ENCODE measurements around the gene RNASE4.
A peak's percentile ranks its signal among the peaks of the same experiment; 100 is the strongest.
"Not testable (repeated sequence)": the region's sequence is repeated elsewhere in the genome, so short reads cannot be mapped to it uniquely, and the experiment has no call there.

RNASE4 gene

DNA sequence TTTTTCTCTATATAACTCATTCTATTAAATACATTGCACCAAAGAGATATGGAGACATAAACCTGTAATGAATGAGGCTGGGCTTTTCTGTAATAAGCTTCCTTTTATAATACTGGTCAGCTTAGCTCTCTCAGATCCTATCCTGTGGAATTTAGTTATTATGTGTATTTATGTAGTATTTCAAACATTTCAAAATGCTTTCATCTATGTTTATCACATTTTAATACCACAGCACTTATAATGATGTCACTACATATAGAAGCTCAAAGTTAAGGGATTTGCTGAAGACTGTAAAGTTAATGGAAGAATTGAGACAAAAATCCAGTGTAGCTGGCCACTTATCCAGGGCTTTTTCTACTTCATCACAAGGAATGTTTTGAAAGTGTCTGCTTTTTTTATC lies 15.6 kb downstream of the RNASE4 start:
- no peak for DNase-seq

DNA sequence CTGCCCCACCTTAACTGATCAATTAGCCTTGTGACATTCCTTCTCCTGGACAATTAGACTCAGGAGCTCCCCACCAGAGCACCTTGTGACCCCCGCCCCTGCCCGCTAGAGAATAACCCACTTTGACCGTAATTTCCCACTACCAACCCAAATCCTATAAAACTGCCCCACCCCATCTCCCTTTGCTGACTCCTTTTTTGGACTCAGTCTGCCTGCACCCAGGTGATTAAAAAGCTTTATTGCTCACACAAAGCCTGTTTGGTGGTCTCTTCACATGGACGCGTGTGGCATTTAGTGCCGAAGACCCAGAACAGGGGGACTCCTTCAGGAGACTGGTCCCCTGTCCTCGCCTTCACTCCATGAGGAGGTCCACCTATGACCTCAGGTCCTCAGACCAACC lies 16.6 kb downstream of the RNASE4 start:
- DNase-seq = not testable (repeated sequence)

DNA sequence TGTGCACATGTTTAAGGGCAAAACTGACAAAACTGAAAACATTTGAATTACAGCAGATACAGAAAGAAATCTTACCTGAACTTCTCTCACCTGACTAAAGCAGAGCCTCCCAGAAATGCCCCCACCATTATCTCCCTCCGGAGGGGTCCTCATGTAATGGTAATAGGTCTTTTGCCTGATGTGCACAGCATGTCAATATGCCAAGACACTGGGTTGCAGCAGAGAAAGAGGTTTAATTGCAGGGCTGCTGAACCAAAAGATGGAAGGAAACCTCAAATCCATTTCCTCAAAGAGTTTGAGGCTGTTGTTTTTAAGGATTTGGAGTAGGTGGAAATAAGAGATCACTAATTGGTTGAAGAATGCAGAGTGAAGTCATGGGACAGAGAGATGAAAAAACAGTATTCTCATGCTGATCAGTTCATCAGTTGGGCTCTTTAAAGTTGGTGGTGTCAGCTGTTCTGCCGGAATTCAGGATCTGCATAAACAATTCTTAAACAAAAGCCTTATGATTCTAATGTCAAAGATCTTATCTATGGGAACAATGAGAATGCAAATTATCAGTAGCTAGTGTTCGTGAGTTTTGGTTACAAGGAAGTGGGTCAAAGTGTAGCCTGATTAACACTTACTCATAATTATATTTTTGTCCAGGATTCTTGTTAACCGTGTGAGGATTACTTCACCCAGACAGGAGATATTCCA lies 22.4 kb downstream of the RNASE4 start:
- no peak for DNase-seq

DNA sequence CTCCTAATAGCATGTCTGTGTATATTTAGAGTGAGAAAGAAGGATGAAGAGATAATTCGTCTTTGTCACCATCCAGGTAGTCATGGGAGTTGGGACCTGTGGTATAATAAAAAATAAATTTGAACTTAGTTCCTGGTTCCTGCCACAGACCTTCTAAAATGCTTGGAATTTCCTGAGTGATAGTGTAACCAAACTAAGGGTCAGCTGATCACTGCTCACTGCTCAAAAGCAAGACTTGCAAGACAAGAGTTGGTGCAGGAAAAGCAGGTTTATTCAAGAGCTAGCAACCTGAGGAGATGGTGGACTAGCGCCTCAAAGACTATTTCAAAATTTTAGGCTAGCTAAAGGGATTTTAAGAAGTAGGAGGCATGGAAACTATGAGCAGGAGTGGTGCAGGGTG lies 23.3 kb downstream of the RNASE4 start:
- no peak for DNase-seq

DNA sequence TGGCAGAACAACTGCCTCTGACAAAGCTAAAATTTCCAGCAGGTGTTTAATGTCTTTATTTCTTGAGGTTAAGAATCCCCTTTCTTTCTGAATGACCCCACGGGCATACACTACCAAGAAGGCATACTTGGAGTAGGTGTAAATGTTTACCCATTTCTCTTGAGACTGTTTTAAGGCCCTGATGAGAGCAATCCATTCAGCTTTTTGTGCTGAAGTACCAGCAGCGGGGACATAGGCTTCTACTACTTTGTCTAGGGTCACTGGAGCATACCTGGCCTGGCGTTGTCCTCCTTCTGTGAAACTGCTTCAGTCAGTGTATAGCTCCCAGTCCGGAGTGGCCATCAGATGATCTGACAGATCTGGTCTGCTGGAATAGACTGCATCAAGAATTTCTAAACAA lies 26.9 kb downstream of the RNASE4 start:
- no peak for DNase-seq

DNA sequence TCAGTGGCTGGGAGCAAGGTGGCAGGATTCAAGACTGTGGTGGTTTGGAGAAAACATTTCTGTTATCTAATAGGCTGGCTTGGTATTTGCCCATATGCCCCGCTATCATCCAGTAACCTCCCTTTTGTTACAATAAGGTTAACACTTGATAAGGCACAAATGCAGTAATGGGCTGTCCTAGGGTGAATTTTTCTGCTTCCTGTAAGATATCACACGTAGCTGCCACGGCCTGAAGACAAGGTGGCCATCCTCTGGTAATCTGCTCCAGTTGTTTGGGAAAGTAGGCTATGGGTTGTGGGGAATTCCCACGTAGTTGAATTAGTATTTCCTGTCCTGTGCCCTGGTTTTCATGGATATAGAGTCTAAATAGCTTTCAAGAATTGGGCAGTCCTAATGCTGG lies 27.3 kb downstream of the RNASE4 start:
- DNase-seq = no peak

DNA sequence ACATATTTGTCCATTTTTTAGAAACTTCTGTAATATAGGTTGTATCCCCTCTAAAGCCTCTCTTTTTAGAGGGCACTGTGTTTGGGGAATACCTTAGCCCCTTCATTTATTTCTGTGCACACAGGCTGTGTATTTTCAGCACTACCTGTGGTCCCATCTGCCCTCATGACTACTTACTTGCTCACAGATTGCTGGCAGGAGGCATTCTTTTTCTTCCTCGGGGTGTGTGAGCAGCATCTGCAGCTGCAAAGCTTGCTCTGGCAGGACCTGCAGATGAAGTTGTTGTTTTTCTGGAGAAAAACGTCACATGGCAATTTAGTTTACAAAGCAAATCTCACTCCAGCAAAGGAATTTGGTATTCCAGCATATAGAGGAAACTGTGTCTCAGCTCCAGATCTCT lies 28.5 kb downstream of the RNASE4 start:
- DNase-seq = no peak

DNA sequence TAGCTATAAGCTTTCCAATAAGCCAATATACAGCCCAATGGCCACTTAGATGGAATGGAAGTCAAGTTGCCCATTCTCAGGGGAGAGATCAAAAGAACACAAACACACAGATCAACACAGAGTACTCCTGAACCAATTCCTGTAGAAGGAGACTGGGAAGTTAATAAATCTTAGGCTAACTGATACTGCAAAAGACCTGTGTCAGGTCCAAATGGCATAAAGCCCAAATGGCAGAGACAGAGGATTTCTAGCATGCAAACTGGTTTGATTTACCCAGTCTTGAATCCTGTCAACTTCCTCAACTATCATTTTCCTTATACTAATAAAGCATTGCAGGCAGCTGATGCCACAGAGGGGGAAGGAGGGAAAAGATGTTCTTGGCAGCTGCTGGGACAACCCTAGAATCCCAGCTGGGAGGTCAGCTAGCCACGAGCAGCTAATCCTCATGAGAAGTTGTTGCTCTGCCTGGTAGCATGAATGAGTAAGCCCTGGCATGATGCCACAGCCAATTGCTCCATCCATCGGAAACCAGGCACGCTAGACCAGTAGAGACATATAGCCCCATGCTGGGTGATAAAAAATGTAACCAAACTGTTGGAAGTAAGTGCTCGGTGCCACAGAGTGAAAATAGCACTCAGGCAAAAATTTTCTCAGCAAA lies 30.4 kb downstream of the RNASE4 start:
- peak; percentile 15 for DNase-seq

DNA sequence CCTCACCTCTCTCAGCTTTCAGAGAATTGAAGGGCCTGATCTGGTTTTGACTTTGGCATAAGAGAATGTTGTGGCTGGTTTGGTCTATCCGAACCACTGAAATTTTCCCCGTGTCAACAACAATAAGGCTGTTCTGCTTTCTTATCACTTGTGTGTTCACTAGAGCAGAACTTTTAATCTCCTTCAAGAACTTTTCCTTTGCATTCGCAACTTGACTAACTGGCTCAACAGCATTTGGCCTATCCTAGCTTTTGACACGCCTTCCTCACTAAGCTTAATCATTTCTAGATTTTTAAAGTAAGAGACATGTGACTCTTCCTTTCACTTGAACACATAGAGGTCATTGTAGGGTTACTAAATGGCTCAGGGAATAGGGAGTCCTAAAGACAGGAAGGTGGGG lies 35.4 kb downstream of the RNASE4 start:
- no peak for DNase-seq

DNA sequence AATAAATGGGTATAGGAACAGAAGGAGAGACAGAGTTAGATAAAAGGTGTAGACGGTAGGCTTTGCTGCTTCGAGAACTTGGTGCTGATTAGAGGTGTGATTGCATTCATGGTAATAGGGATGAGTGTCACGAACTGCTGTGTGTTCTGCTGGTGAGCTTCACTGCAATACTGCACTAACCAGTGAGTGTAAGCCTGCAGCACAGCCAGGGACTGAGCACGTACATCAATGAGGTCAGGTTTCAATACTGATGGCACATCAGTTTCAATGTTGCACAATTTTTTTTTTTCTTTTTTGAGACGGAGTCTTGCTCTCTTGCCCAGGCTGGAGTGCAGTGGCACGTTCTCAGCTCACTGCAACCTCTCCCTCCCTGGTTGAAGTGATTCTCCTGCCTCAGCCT lies 36.4 kb downstream of the RNASE4 start:
- no peak for DNase-seq

DNA sequence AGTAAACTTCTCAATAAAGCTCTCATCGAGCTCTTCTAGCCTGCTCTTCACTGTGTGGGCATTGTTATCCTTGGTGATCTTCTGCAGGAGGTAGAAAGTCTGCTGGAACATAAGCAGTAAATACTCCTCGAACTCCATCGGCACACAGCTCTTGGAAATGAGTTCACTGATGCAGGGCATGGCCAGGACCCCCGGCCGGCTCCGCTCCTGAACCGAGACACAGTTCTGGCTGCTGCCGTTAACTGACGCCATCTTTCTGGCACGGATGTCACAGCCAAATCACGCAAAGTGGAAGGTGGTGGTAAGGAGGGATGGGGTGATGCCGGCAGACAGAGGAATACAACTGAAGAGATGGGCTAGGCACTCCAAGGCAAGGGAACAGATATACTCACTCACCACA lies 37.7 kb downstream of the RNASE4 start:
- no peak for DNase-seq

DNA sequence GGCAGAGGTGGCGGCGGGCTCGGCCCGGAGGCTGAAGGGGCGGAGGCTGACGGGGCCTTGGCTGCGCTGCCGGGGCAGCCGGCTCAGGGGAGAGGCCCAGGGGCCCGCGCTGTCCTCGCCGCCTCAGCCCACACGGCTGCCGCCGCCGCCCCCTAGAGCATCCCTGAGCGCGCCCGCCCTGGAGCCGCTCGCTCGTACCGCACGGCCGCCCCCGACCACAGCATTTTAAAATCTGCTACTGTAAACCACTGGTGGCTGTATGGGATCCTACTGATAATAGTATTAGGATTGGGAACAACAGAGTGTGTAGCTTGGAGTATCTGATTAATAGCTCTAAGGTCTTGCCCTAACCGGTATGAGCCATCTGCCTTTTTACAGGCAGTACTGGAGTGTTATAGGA lies 39.1 kb downstream of the RNASE4 start:
- no peak for DNase-seq

DNA sequence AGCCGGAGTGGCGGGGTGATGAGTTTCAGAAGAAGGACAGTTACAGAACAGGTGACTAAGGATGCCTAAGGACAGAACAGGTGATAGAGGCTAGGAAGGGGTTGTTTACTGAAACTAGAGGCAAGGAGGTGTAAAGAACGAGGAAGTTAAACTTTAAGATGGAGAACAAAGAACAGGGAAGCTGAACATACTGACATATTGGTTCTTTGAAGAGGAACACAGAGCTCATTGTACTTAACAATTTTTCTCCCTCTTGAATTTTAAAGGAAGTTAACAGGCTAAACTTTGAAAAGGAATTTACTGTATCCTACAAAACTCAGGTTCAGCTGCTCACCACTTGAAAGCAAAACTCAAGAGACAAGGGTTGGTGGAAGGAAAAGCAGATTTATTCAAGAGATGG lies 41.8 kb downstream of the RNASE4 start:
- DNase-seq = not testable (repeated sequence)

DNA sequence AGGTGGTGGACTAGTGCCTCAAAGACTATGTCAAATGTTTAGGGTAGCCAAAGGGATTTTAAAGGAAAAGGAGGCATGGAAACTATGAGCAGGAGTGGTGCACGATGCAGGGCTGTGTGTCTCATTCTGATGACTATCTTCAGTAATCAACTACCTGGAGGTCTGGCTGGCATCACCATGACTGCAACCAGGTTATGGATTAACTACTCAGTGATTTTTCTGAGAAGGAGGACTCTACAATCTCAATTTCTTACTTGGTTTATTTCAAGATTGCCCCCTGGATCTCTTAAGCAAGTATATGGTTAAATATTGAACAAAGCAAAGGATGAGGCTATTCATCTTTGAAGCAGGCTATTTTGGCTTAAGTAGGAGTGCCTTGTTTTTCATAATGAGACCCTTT lies 42.2 kb downstream of the RNASE4 start:
- no peak for DNase-seq

DNA sequence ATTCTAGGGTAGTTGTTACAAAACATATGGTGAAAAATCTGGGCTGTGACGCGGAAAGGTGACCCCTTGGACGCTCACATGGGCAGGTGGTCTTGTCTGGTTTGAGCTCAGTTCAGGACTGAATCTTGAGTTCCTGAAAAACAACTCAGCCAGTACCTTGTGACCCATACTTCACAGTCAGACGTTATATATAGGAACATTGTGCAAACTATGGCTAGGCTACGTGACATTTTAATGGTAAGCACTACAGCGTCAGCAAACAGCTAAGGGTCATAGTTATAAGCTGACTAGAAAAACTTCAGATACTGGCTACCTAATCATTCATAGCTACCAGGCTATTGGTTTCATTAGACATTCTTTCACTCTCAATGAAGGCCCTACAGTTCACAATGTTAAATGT lies 46.5 kb downstream of the RNASE4 start:
- no peak for DNase-seq

DNA sequence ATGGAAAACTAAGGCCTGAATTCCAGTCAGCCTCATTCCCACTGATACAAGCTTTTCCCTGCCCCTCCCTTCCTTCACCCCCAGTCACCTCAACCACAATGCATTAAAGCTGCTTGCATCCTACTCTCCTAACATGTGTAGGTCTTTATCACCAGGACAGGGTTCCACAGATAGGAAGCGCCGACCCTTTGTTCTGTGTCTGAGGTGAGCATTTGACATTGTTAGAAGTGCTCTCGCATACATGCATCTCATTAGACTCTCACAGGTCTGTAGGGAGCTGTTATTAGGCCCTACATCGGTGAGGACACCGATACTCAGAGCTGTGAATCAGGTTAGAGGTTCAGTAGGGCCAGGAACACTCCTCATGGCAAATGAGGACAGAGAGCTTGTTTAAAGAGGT lies 48.1 kb downstream of the RNASE4 start:
- DNase-seq = no peak

DNA sequence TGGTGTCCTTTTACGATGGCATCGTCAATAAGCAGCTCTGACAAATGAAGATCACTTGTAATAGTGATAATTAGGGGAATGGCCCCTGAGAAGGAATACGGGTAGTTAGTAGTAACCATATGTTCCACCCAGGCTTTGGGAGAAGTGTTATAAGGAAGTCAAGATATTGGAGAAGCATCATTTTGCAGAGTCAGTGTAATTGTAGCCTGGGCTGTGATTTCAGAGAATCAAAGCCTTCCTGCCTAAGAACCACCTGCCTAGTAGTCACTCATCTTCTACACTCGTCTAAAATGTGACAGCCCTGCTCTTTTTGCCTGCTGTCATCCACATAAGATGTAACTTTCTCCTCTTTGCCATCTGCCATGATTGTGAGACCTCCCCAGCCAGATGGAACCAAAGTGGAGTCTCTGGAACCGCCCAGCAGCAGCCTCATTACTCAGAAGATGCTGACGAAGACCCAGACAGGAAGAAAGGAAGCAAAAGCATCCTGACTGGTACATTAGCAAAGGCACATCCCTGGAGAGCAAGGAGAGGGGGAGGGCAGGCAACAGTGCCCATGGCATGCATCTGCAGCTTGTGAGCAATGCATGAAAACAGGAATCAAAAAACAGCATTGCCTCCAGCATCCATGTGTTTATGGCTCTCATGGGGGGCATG lies 48.7 kb downstream of the RNASE4 start:
- DNase-seq = no peak

DNA sequence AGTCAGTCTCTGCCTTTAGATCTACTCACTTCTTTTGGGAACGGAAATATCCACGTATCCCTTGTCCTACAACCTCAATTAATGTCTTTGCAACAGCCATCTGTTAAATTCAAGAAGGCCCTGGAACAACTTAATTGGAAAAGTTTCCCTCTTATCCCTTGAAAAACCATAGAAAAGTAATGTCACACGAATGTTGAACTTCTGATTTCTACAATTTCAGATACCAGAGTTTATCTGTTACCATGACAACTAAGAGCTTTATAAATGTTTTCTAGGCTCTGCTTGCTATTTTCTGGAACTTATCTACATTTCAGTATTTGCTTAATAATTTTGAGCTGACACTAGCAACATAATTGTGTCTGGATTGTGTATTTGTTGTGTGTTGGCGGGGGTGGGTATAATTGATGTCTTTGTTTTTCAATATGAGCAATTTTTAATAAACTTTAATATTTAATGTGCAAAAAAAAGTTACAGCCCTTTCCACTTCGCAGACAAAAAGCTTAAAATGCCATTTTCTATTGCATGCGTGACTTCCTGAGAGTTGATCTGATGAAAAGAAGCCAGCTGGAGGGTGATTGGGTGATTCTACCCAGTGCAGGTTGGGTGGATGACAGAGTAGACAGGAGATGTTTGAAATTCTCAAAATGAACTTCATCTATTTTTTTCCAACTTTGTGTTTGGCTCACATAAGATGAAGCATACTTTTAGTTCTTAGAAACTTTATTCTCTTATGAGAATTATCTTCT lies 49.5 kb downstream of the RNASE4 start:
- DNase-seq = no peak

DNA sequence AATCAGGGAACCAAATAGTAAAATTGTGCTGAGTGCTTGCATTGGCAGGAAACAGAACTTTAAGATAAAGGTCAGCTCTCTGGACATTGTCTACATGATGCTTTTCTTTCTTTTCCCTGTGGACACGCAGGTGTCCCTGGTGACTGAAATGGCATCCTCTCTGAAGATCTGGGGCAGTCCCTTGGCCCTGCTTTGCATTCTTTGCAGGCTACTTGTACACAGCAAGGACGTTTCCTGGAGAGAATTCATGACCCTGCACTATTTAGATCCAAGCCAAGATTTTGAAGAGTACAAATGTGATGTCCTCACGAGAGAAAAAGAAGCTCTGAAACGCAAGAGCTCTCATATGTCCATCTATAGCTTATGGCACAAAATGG lies 50.1 kb downstream of the RNASE4 start:
- no peak for DNase-seq

DNA sequence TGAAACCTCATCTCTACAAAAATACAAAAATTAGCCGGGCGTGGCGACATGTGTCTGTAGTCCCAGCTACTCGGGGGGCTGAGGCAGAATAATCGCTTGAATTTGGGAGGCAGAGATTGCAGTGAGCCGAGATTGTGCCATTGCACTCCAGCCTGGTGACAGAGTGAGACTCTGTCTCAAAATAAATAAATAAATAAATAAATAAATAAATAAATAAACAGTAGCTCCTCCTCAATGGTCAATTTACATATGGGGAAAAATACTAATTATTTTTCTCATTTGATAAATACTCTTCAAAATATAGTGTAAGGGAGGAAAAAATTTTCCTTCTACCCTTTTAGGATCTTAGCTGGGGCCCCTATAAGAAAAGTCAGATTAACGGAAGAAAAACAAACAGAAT lies 53.9 kb downstream of the RNASE4 start:
- not testable (repeated sequence) for DNase-seq

DNA sequence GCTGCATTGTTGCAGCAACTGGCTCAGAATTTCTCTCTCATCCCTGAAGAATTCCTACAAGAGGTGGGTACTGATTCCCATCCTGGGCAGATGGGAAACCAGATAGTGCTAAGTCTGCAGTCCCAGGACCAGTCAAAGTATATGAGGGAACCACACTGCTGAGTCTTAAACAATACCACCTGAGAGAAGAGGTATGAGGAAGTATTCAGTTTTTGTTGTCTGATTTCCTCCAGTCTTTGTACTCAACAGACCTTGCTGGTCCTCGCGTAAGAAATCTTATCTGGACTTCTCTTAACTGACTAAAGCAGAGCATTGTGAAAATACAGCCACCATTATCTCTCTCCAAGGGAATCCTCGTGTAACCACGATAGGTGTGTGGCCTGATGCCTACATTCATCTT lies 57.8 kb downstream of the RNASE4 start:
- no peak for DNase-seq

DNA sequence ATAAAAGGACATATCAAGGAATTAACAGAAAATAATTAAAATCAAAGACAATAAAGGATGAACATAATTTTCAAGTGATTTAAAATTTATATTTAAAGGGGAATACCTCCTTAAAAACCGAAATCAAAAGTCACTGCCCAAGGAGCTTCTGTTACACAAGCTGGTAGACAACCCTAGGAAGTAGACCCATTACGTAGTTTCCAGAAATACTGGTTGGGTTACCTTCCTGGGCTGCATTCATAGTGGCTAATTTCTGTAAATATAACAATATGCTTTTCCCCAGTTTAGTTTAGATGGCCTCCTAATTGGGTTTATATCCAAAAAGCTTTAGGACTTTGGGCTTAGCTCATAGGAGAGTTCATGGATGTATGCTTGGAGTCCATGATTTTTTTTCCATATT lies 59.2 kb downstream of the RNASE4 start:
- DNase-seq = no peak

DNA sequence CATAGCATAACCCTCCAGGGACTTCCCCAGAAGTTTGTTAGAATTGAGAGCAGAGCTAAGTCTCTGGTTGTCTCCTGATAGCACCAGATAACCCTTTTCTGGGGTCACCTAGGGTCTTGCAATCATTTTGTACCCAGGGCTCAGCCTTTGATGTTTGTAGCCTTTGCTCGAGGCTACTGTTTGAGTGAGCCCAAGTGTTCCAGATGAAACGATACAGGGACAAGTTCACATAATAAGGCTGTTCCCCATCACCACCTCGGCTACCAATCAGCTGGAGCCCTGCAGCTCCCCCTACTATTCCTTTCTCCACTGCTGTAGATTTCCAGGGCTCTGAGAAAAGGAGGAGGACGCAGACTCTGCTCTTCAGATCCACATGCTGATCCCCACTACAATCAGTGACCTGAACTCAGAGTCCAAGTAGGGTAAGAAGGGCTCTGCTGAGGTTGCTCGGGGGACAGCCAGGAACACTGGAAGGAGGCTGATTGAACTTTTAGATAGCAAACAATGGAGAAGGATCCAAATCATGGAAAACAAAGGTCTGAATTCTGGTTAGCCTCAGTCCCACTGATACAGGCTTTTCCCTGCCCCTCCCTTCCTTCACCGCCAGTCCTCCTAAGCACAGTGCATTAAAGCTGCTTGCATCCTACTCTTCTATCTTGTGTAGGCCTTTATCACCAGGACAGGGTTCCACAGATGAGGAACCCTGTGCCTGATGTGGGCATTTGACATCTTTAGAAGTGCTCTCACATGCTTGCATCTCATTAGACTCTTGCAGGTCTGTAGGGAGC lies 61.4 kb downstream of the RNASE4 start, which contains the start of gene EDDM3A:
Gene EDDM3A (plus strand): TSS at position 317 of the 788 bp plus-strand sequence. CDS start 1,694 bp downstream, outside the sequence.
- DNase-seq = no peak
